GM12878 (cell line): ENCODE results near the gene ASB3. TPM values are rescaled to one million over a fixed set of nuclear protein-coding genes. Genes with fewer than 3 reads are reported as not detected.

Source experiments
- ATAC-seq: fragments of 200-7000 bp; cut with Tn5 transposase; 3 replicates; pipeline ENCODE4 v1.9.1; 2020; ENCODE audit warnings: mild to moderate bottlenecking, moderate library complexity
- BruUV-seq: library from RNA; stranded (reverse); fragments of 400-500 nt; replicated peaks from 2 replicates; lab custom pipeline; 2021; lab: Mats Ljungman, UMichigan
- CTCF ChIA-PET: fragments of 300-600 bp; sonication (Branson Sonifier 250); formaldehyde crosslinking; extraction: SDS; loops from one replicate; lab custom pipeline; 2021; ENCODE audit warnings: inconsistent platforms; lab: Yijun Ruan, JAX
- POLR2A ChIA-PET: fragments of 350-600 bp; formaldehyde crosslinking; extraction: SDS; loops from one replicate; lab custom pipeline; 2021; ENCODE audit warnings: inconsistent platforms; lab: Charles Lee
- RAD21 ChIA-PET: fragments of 300-600 bp; sonication (Branson Sonifier 250); formaldehyde crosslinking; loops from one replicate; lab custom pipeline; 2023; ENCODE audit warnings: antibody characterized with exemption; ENCODE audit not compliant: unreplicated experiment; lab: Charles Lee
- SMC1A ChIA-PET: fragments of 300-600 bp; sonication (Branson Sonifier 250); formaldehyde crosslinking; loops from one replicate; lab custom pipeline; 2023; ENCODE audit not compliant: unreplicated experiment, uncharacterized antibody; lab: Charles Lee
- DNase-seq: peaks from one replicate; pipeline ENCODE4 v3.0.0-alpha.2; 2011; ENCODE audit warnings: low read depth, low spot score
- FAIRE-seq: peaks from 3 replicates; lab custom pipeline; 2011; peaks lifted over from hg19 to GRCh38; lab: Jason Lieb, UNC
- H2AFZ ChIP-seq: 2 replicates; pipeline ENCODE4 v1.6.0; 2011; ENCODE audit warnings: low read depth, low read length, control low read depth; ENCODE audit not compliant: control insufficient read depth
- H3K27ac ChIP-seq: 2 replicates; pipeline ENCODE4 v1.5.1; 2011; ENCODE audit warnings: control low read depth; ENCODE audit not compliant: control insufficient read depth, insufficient read depth
- H3K27me3 ChIP-seq, 2 experiments: replicated peaks in 1 of 2; 2 replicates each; pipeline versions ENCODE4 v1.6.0 to v1.6.1; 2011; ENCODE audit warnings: low read length in 1 of 2; ENCODE audit not compliant: control insufficient read depth in 2 of 2, insufficient read depth in 2 of 2
- H3K36me3 ChIP-seq, 2 experiments: 2 replicates each; pipeline ENCODE4 v1.5.1; 2011; ENCODE audit warnings: low read length in 1 of 2; ENCODE audit not compliant: control insufficient read depth in 2 of 2, insufficient read depth in 2 of 2
- H3K4me1 ChIP-seq: 2 replicates; pipeline ENCODE4 v1.6.1; 2011; ENCODE audit warnings: mild to moderate bottlenecking, low read length, moderate library complexity, mixed read lengths; ENCODE audit not compliant: control insufficient read depth, insufficient read depth
- H3K4me2 ChIP-seq: 2 replicates; pipeline ENCODE4 v1.6.0; 2011; ENCODE audit warnings: control low read depth; ENCODE audit not compliant: control insufficient read depth, insufficient read depth
- H3K4me3 ChIP-seq: fragments of 200-600 bp; sonication (generic); 2 replicates; pipeline ENCODE4 v1.5.1; 2016
- H3K79me2 ChIP-seq: 2 replicates; pipeline ENCODE4 v1.6.0; 2011; ENCODE audit warnings: low read length; ENCODE audit not compliant: control insufficient read depth, insufficient read depth
- H3K9ac ChIP-seq: 2 replicates; pipeline ENCODE4 v1.8.0; 2011; ENCODE audit warnings: low read length, control low read depth, mixed read lengths; ENCODE audit not compliant: control insufficient read depth, insufficient read depth
- H3K9me3 ChIP-seq: replicated peaks from 3 replicates; pipeline ENCODE4 v1.5.1; 2011; ENCODE audit warnings: mild to moderate bottlenecking, low read length; ENCODE audit not compliant: control insufficient read depth, insufficient read depth
- H4K20me1 ChIP-seq: 2 replicates; pipeline ENCODE4 v1.6.0; 2011; ENCODE audit not compliant: control insufficient read depth, insufficient read depth
- BACH1 ChIP-seq: fragments of 450-650 bp; IDR thresholded peaks from 2 replicates; pipeline ENCODE4 v1.6.1; 2017; ENCODE audit warnings: mild to moderate bottlenecking, borderline replicate concordance
- CBFB ChIP-seq: IDR thresholded peaks from 2 replicates; pipeline ENCODE4 v1.6.1; 2016; ENCODE audit warnings: antibody characterized with exemption, low read depth
- CREM ChIP-seq: IDR thresholded peaks from 2 replicates; pipeline ENCODE4 v1.6.1; 2014; ENCODE audit warnings: antibody characterized with exemption, low read depth
- EED ChIP-seq: sonication (generic); IDR thresholded peaks from 2 replicates; pipeline ENCODE4 v1.6.1; 2016; ENCODE audit warnings: antibody characterized with exemption, low read depth
- EP300 ChIP-seq, 2 experiments: fragments of 150-350 bp in 1 of 2; IDR thresholded peaks; 2 replicates each; pipeline ENCODE4 v1.6.1; 2011 to 2012; ENCODE audit warnings: low read depth in 2 of 2, low read length in 2 of 2, borderline replicate concordance in 1 of 2, improper control_type of control experiment in 1 of 2, inconsistent platforms in 1 of 2; ENCODE audit not compliant: control insufficient read depth in 1 of 2
- HCFC1 ChIP-seq: fragments of 150-350 bp; IDR thresholded peaks from 2 replicates; pipeline ENCODE4 v1.6.1; 2014; ENCODE audit warnings: low read length
- IKZF1 ChIP-seq: fragments of 450-650 bp; conservative IDR thresholded peaks from 2 replicates; pipeline ENCODE4 v1.6.1; 2017; ENCODE audit warnings: antibody characterized with exemption, mild to moderate bottlenecking
- NFYB ChIP-seq: IDR thresholded peaks from 2 replicates; pipeline ENCODE4 v1.6.1; 2011; ENCODE audit warnings: low read depth, mild to moderate bottlenecking, low read length, improper control_type of control experiment, moderate library complexity; ENCODE audit not compliant: insufficient read depth
- PML ChIP-seq: IDR thresholded peaks from 2 replicates; pipeline ENCODE4 v1.6.1; 2012; ENCODE audit warnings: low read length, inconsistent platforms
- POLR2AphosphoS5 ChIP-seq: IDR thresholded peaks from 2 replicates; pipeline ENCODE4 v1.6.1; 2011; ENCODE audit warnings: mild to moderate bottlenecking, low read length, inconsistent platforms
- POU2F2 ChIP-seq: IDR thresholded peaks from 3 replicates; pipeline ENCODE4 v1.6.1; 2011; ENCODE audit warnings: low read depth, mild to moderate bottlenecking, low read length, borderline replicate concordance
- RELA ChIP-seq: fragments of 450-650 bp; IDR thresholded peaks from 2 replicates; pipeline ENCODE4 v1.8.0; 2014; ENCODE audit warnings: borderline replicate concordance; ENCODE audit not compliant: partially characterized antibody
- SUZ12 ChIP-seq: fragments of 200-600 bp; sonication (generic); IDR thresholded peaks from one replicate; pipeline ENCODE4 v1.6.1; 2018; ENCODE audit warnings: antibody characterized with exemption, mild to moderate bottlenecking; ENCODE audit not compliant: unreplicated experiment
- YBX1 ChIP-seq: fragments of 450-650 bp; IDR thresholded peaks from 2 replicates; pipeline ENCODE4 v1.6.1; 2016; ENCODE audit warnings: antibody characterized with exemption
- ZNF384 ChIP-seq: IDR thresholded peaks from 2 replicates; pipeline ENCODE4 v1.6.1; 2012; ENCODE audit warnings: low read depth, mild to moderate bottlenecking, low read length, improper control_type of control experiment, borderline replicate concordance
- WGBS: methylation state at CpG from one replicate; pipeline ENCODE4 v1.1.6; 2016; ENCODE audit warnings: low lambda C conversion rate; ENCODE audit not compliant: insufficient replicate concordance, insufficient coverage; ENCODE audit errors: missing lambda C conversion rate; 5-methylcytosine and 5-hydroxymethylcytosine counted together
- in situ Hi-C: fragments of 300-500 bp; cut with MboI; formaldehyde crosslinking; loops from 9 replicates; pipeline ENCODE4 v1.14.3; 2018; ENCODE audit warnings: mixed read lengths
- intact Hi-C: fragments of 100-400 bp; cut with micrococcal nuclease; formaldehyde crosslinking; loops from one replicate; pipeline ENCODE4 v1.14.2; 2022; ENCODE audit not compliant: unreplicated experiment
- polyA plus RNA-seq, 11 experiments: library from polyadenylated mRNA; depleted of rRNA in 4 of 11; unstranded in 6 of 11; stranded (reverse) in 5 of 11; fragments of >200 nt; fragmentation: Nextera tagmentation in 4 of 11; fragmentation: Illumina TruSeq in 1 of 11; extraction: Ambion mirVana in 4 of 11; extraction: Trizol in 1 of 11; gene quantifications; 1 replicate in 1 of 11; 2 replicates in 10 of 11; pipeline versions ENCODE4 v1.2.1 to v1.2.3, GENCODE V29; 2011 to 2016; ENCODE audit warnings: inconsistent platforms in 2 of 11, missing spikeins in 2 of 11, low read depth in 1 of 11
- total RNA-seq, 4 experiments: library from RNA; depleted of rRNA in 3 of 4; stranded (reverse); fragments of >200 nt in 3 of 4; fragmentation: Illumina TruSeq in 1 of 4; extraction: Trizol in 1 of 4; gene quantifications; 2 replicates each; pipeline versions ENCODE4 v1.2.1 to v1.2.3, GENCODE V29; 2013 to 2021
- TF ChIP-seq, protein P1 (sequence below): IDR thresholded peaks from 2 replicates; pipeline ENCODE4 v1.6.1; 2011; ENCODE audit warnings: borderline replicate concordance, low read depth, mild to moderate bottlenecking, moderate library complexity, low read length; ENCODE audit not compliant: insufficient read depth, poor library complexity, severe bottlenecking
- TF ChIP-seq, protein P2 (sequence below): fragments of 450-650 bp; IDR thresholded peaks from 2 replicates; pipeline ENCODE4 v1.6.1; 2016; ENCODE audit warnings: mild to moderate bottlenecking
- TF ChIP-seq, protein P3 (sequence below): fragments of 450-650 bp; IDR thresholded peaks from 2 replicates; pipeline ENCODE4 v1.6.1; 2017; ENCODE audit warnings: mild to moderate bottlenecking, moderate library complexity

The ASB3 gene
- total and polyA plus RNA-seq, 10 of the 15 experiments (the other 5 are each of a cell fraction or from before 2014, with no cell fraction given): 16.4 to 30.9 (median 22.6) TPM

DNA sequence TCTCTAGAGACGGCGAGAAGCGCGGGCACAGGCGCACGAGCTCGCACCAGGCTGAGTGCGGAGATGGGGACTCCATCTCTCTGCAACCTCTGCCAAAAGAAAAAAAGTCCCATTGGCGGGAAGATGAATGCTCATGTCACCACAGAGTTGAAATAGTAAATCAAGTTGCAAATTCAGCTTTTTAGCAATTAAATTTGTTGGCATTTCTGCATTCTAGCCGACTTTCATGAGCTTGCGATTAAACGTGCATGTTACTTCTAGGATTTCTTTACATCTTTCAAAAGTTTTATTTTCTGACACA lies 18.6 kb downstream of the ASB3 start:
- Histone ChIP-seq H3K4me1 (peaks cover 5% of the 10 kb centered on the region; the same call in 1 of the 2 replicates), H2AFZ (peak overlapping the region; percentile 98), H3K27ac (peak overlapping the region; percentile 92), H3K4me2 (peak overlapping the region; percentile 85), H3K9ac (peak overlapping the region; percentile 90), H3K36me3 (peaks cover 0 to 2% of the 10 kb centered on the region in 2 experiments; a peak in 1 of 4 replicates), H3K9me3 (no peaks in the 10 kb centered on the region; the same call in 2 of the 3 replicates), H3K79me2 (peaks cover 42% of the 10 kb centered on the region), H3K27me3 (no peaks in the 10 kb centered on the region), H4K20me1 (no peaks in the 10 kb centered on the region), H3K4me3 (peak overlapping the region; percentile 92)
- ATAC-seq: peak; percentile 76
- in situ Hi-C loops (no loop called here), intact Hi-C loops (no loop called here)
- RAD21 ChIA-PET: interaction anchor here (0.9 to 2.4 kb wide), 3 partner anchors 16 to 344 kb away, joined by 3 to 12 read pairs (median 9); partner anchors contain the start of genes ASB3 and ERLEC1
- BruUV-seq: no TSS peak
- under 1% methylated on average over 12 of the region's 12 CpGs for WGBS
- FAIRE-seq: no peak
- POLR2A ChIA-PET: interaction anchor here (0.5 to 3.4 kb wide), 6 partner anchors 8 to 385 kb away, joined by 3 to 37 read pairs (median 10); partner anchors contain the start of genes ASB3, ERLEC1 and PSME4
- DNase-seq: no peak
- CTCF ChIA-PET: interaction anchor here (0.7 to 2.6 kb wide), 7 partner anchors 9 to 56 kb away, joined by 3 to 14 read pairs (median 4); partner anchors contain the start of genes ASB3 and ERLEC1
- SMC1A ChIA-PET: interaction anchor here (0.8 to 5.8 kb wide), 5 partner anchors 9 to 19 kb away, joined by 4 to 44 read pairs (median 14); partner anchors contain the start of genes ASB3 and ERLEC1
- TF ChIP-seq IKZF1 (no peak), POU2F2 (no peak), ZNF384 (no peak), CREM (no peak), HCFC1 (no peak), SUZ12 (no peak), CBFB (no peak), BACH1 (no peak), RELA (no peak), YBX1 (no peak), EED (no peak), POLR2AphosphoS5 (0 out of 2 replicates have a peak, but pooled peaks have one; percentile 4), NFYB (no peak), PML (0 out of 2 replicates have a peak, but pooled peaks have one; percentile 1), EP300 (IDR thresholded peaks at IDR 0.05; ENCODE audit: borderline replicate concordance in 1 of 2, control insufficient read depth in 1 of 2, low read depth in 2 of 2, low read length in 2 of 2) (no peak)
- TF ChIP-seq, protein P1, sequence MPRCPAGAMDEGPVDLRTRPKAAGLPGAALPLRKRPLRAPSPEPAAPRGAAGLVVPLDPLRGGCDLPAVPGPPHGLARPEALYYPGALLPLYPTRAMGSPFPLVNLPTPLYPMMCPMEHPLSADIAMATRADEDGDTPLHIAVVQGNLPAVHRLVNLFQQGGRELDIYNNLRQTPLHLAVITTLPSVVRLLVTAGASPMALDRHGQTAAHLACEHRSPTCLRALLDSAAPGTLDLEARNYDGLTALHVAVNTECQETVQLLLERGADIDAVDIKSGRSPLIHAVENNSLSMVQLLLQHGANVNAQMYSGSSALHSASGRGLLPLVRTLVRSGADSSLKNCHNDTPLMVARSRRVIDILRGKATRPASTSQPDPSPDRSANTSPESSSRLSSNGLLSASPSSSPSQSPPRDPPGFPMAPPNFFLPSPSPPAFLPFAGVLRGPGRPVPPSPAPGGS: peak; percentile 4
- TF ChIP-seq, protein P2, sequence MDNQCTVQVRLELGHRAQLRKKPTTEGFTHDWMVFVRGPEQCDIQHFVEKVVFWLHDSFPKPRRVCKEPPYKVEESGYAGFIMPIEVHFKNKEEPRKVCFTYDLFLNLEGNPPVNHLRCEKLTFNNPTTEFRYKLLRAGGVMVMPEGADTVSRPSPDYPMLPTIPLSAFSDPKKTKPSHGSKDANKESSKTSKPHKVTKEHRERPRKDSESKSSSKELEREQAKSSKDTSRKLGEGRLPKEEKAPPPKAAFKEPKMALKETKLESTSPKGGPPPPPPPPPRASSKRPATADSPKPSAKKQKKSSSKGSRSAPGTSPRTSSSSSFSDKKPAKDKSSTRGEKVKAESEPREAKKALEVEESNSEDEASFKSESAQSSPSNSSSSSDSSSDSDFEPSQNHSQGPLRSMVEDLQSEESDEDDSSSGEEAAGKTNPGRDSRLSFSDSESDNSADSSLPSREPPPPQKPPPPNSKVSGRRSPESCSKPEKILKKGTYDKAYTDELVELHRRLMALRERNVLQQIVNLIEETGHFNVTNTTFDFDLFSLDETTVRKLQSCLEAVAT: no peak
- TF ChIP-seq, protein P3, sequence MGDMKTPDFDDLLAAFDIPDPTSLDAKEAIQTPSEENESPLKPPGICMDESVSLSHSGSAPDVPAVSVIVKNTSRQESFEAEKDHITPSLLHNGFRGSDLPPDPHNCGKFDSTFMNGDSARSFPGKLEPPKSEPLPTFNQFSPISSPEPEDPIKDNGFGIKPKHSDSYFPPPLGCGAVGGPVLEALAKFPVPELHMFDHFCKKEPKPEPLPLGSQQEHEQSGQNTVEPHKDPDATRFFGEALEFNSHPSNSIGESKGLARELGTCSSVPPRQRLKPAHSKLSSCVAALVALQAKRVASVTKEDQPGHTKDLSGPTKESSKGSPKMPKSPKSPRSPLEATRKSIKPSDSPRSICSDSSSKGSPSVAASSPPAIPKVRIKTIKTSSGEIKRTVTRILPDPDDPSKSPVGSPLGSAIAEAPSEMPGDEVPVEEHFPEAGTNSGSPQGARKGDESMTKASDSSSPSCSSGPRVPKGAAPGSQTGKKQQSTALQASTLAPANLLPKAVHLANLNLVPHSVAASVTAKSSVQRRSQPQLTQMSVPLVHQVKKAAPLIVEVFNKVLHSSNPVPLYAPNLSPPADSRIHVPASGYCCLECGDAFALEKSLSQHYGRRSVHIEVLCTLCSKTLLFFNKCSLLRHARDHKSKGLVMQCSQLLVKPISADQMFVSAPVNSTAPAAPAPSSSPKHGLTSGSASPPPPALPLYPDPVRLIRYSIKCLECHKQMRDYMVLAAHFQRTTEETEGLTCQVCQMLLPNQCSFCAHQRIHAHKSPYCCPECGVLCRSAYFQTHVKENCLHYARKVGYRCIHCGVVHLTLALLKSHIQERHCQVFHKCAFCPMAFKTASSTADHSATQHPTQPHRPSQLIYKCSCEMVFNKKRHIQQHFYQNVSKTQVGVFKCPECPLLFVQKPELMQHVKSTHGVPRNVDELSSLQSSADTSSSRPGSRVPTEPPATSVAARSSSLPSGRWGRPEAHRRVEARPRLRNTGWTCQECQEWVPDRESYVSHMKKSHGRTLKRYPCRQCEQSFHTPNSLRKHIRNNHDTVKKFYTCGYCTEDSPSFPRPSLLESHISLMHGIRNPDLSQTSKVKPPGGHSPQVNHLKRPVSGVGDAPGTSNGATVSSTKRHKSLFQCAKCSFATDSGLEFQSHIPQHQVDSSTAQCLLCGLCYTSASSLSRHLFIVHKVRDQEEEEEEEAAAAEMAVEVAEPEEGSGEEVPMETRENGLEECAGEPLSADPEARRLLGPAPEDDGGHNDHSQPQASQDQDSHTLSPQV: no peak
